HCT116 (cell line): ENCODE measurements around the gene MARCHF2. TPM values are rescaled to one million over a fixed set of nuclear protein-coding genes. Genes with fewer than 3 reads are reported as not detected.

ENCODE experiments used
- ATAC-seq: fragments of 200-7000 bp; cut with Tn5 transposase; 2 replicates; pipeline ENCODE4 v1.9.1; 2020; ENCODE audit warnings: mild to moderate bottlenecking, moderate library complexity
- BruUV-seq: library from RNA; stranded (reverse); fragments of 400-500 nt; replicated peaks from 2 replicates; lab custom pipeline; 2021; lab: Mats Ljungman, UMichigan
- CTCF ChIA-PET: fragments of 300-600 bp; sonication (Branson Sonifier 250); formaldehyde crosslinking; loops from one replicate; lab custom pipeline; 2021; ENCODE audit warnings: antibody characterized with exemption; lab: Charles Lee
- POLR2A ChIA-PET: fragments of 300-600, 350-600 bp; sonication (Branson Sonifier 250); formaldehyde crosslinking; loops from one replicate; lab custom pipeline; 2021; ENCODE audit warnings: antibody characterized with exemption; lab: Charles Lee
- RAD21 ChIA-PET, 2 experiments: fragments of 300-600 bp; sonication (Branson Sonifier 250); formaldehyde crosslinking; loops; one replicate each; lab custom pipeline; 2023; ENCODE audit warnings: low total read pairs in 2 of 2; ENCODE audit not compliant: uncharacterized antibody in 2 of 2, unreplicated experiment in 2 of 2, low non-redundant PET in 1 of 2; lab: Charles Lee
- DNase-seq: peaks from one replicate; pipeline ENCODE4 v3.0.0-alpha.2; 2010; ENCODE audit warnings: low read depth, low spot score
- H2AFZ ChIP-seq: fragments of 200-600 bp; shearing (Covaris generic), sonication (generic); 2 replicates; pipeline ENCODE4 v1.6.1; 2017; ENCODE audit warnings: low read depth, mixed run types, mixed read lengths, antibody characterized with exemption, low read length; ENCODE audit not compliant: poor library complexity, severe bottlenecking
- H3K27ac ChIP-seq: 2 replicates; pipeline ENCODE4 v1.5.1; 2012; ENCODE audit warnings: low read depth, low read length
- H3K27me3 ChIP-seq: fragments of 200-600 bp; sonication (generic); 2 replicates; pipeline ENCODE4 v1.6.1; 2016; ENCODE audit warnings: mixed run types, low read length, mixed read lengths; ENCODE audit not compliant: insufficient read depth
- H3K36me3 ChIP-seq, 2 experiments: fragments of 200-500 bp in 1 of 2; fragments of 200-600 bp in 1 of 2; sonication (Bioruptor generic) in 1 of 2; sonication (generic) in 1 of 2; 2 replicates each; pipeline versions ENCODE4 v1.5.1 to v1.6.1; 2014 to 2016; ENCODE audit warnings: low read length in 2 of 2, inconsistent platforms in 1 of 2, mixed read lengths in 1 of 2, mixed run types in 1 of 2; ENCODE audit not compliant: insufficient read depth in 2 of 2, control insufficient read depth in 1 of 2
- H3K4me1 ChIP-seq, 2 experiments: fragments of 200-600 bp in 1 of 2; sonication (generic) in 1 of 2; 2 replicates each; pipeline versions ENCODE4 v1.5.1 to v1.6.1; 2012 to 2017; ENCODE audit warnings: low read length in 2 of 2, inconsistent platforms in 1 of 2, mild to moderate bottlenecking in 1 of 2, mixed read lengths in 1 of 2, mixed run types in 1 of 2, moderate library complexity in 1 of 2; ENCODE audit not compliant: insufficient read depth in 2 of 2, control insufficient read depth in 1 of 2
- H3K4me2 ChIP-seq: fragments of 200-600 bp; sonication (generic); 2 replicates; pipeline ENCODE4 v1.6.1; 2017; ENCODE audit warnings: mixed run types, low read length, mixed read lengths
- H3K4me3 ChIP-seq, 2 experiments: fragments of 200-600 bp in 1 of 2; sonication (generic) in 1 of 2; replicated peaks in 1 of 2; 2 replicates each; pipeline ENCODE4 v1.5.1; 2011 to 2016; ENCODE audit warnings: low read length in 2 of 2, control low read depth in 1 of 2, low read depth in 1 of 2, mild to moderate bottlenecking in 1 of 2, mixed read lengths in 1 of 2, mixed run types in 1 of 2
- H3K79me2 ChIP-seq: fragments of 200-600 bp; sonication (generic); 2 replicates; pipeline ENCODE4 v1.6.1; 2017; ENCODE audit warnings: mild to moderate bottlenecking, mixed run types, low read length, moderate library complexity, mixed read lengths; ENCODE audit not compliant: insufficient read depth
- H3K9ac ChIP-seq: fragments of 200-600 bp; sonication (generic); 2 replicates; pipeline ENCODE4 v1.6.1; 2016; ENCODE audit warnings: low read length, mixed read lengths
- H3K9me2 ChIP-seq: fragments of 200-600 bp; sonication (generic), shearing (Covaris generic); 2 replicates; pipeline ENCODE4 v1.6.1; 2017; ENCODE audit warnings: mixed run types, mild to moderate bottlenecking, moderate library complexity; ENCODE audit not compliant: insufficient read depth
- H3K9me3 ChIP-seq, 2 experiments: fragments of 200-500 bp in 1 of 2; fragments of 200-600 bp in 1 of 2; sonication (Bioruptor generic) in 1 of 2; sonication (generic) in 1 of 2; 2 replicates each; pipeline ENCODE4 v1.6.1; 2014 to 2017; ENCODE audit warnings: low read length in 2 of 2, mixed read lengths in 2 of 2, inconsistent platforms in 1 of 2, low read depth in 1 of 2, mild to moderate bottlenecking in 1 of 2, mixed run types in 1 of 2, moderate library complexity in 1 of 2; ENCODE audit not compliant: control insufficient read depth in 1 of 2, insufficient read depth in 1 of 2
- H4K20me1 ChIP-seq: fragments of 200-600 bp; sonication (generic), shearing (Covaris generic); 2 replicates; pipeline ENCODE4 v1.6.1; 2017; ENCODE audit warnings: mixed run types, mild to moderate bottlenecking, moderate library complexity; ENCODE audit not compliant: insufficient read depth
- CBX3 ChIP-seq: IDR thresholded peaks from 2 replicates; pipeline ENCODE4 v1.6.1; 2012; ENCODE audit warnings: low read depth
- RAD21 ChIP-seq: IDR thresholded peaks from 2 replicates; pipeline ENCODE4 v1.6.1; 2012; ENCODE audit warnings: low read depth, mild to moderate bottlenecking
- SP1 ChIP-seq: IDR thresholded peaks from 2 replicates; pipeline ENCODE4 v1.6.1; 2012; ENCODE audit warnings: low read depth
- TCF7L2 ChIP-seq: IDR thresholded peaks from 2 replicates; pipeline ENCODE4 v1.7.0; 2011; ENCODE audit warnings: borderline replicate concordance, inconsistent platforms; ENCODE audit not compliant: insufficient read depth, insufficient read length; ENCODE audit errors: extremely low read depth
- YY1 ChIP-seq: IDR thresholded peaks from 2 replicates; pipeline ENCODE4 v1.6.1; 2011; ENCODE audit warnings: low read length, low read depth, moderate library complexity, mild to moderate bottlenecking; ENCODE audit not compliant: insufficient replicate concordance; ENCODE audit errors: extremely low read depth
- intact Hi-C: fragments of 100-400 bp; cut with micrococcal nuclease; formaldehyde crosslinking; loops from 2 replicates; pipeline ENCODE4 v1.10.0; 2022
- total RNA-seq: library from RNA; stranded (reverse); gene quantifications from one replicate; pipeline ENCODE4 v1.2.1, GENCODE V29; 2021; ENCODE audit not compliant: unreplicated experiment
- TF ChIP-seq, protein P1 (sequence below), 3 experiments: fragments of 200-600 bp in 1 of 3; sonication (generic) in 1 of 3; IDR thresholded peaks in 2 of 3; conservative IDR thresholded peaks in 1 of 3; 2 replicates each; pipeline ENCODE4 v1.5.1; 2012 to 2017; ENCODE audit warnings: low read depth in 2 of 3, low read length in 2 of 3, antibody characterized with exemption in 1 of 3, borderline replicate concordance in 1 of 3, control low read depth in 1 of 3, mild to moderate bottlenecking in 1 of 3, mixed read lengths in 1 of 3, mixed run types in 1 of 3, moderate library complexity in 1 of 3; ENCODE audit not compliant: insufficient read depth in 1 of 3
- TF ChIP-seq, protein P2 (sequence below): IDR thresholded peaks from 2 replicates; pipeline ENCODE4 v1.6.1; 2011; ENCODE audit warnings: mild to moderate bottlenecking, low read length, moderate library complexity; ENCODE audit not compliant: insufficient replicate concordance; ENCODE audit errors: extremely low read depth

The MARCHF2 gene
- total RNA-seq, 1 experiment from 2014 or later = 22.5 TPM

DNA sequence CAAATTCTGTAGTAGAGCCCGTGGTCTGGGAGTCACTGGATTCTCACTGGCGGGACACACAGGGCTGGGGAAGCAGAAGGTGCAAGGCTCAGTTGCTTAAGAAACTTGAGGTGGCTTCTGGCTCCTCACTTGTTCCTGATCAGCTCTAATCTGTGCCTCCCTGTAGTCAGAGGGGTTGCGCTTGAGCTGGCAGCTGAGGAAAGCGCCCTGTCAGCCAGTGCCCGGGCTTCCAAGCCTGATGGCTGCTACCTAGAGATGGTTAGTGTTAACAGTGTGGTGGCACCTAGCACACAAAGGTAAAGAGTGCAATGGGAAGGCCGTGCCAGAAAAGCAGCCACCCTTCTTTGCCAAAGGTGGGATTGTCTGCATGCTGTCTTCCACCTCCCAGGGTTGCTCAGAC is 40.5 kb downstream of the MARCHF2 start:
- intact Hi-C loops = no loop called here
- no peaks in the 10 kb centered on the region for H3K9me2 ChIP-seq
- POLR2A ChIA-PET = interaction anchor here (0.8 kb wide), 1 partner anchor 9 kb away, joined by 3 read pairs; the partner anchor contains the start of gene HNRNPM
- H2AFZ ChIP-seq = no peak overlapping the region
- H4K20me1 ChIP-seq = peaks cover 83% of the 10 kb centered on the region
- TF ChIP-seq CBX3 (no peak), SP1 (no peak), YY1 (no peak), TCF7L2 (no peak), RAD21 (no peak)
- TF ChIP-seq, protein P1, sequence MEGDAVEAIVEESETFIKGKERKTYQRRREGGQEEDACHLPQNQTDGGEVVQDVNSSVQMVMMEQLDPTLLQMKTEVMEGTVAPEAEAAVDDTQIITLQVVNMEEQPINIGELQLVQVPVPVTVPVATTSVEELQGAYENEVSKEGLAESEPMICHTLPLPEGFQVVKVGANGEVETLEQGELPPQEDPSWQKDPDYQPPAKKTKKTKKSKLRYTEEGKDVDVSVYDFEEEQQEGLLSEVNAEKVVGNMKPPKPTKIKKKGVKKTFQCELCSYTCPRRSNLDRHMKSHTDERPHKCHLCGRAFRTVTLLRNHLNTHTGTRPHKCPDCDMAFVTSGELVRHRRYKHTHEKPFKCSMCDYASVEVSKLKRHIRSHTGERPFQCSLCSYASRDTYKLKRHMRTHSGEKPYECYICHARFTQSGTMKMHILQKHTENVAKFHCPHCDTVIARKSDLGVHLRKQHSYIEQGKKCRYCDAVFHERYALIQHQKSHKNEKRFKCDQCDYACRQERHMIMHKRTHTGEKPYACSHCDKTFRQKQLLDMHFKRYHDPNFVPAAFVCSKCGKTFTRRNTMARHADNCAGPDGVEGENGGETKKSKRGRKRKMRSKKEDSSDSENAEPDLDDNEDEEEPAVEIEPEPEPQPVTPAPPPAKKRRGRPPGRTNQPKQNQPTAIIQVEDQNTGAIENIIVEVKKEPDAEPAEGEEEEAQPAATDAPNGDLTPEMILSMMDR (IDR thresholded peaks at IDR 0.05 in 2 of 3, conservative IDR thresholded peaks at IDR 0.05 in 1 of 3; ENCODE audit: borderline replicate concordance in 1 of 3, insufficient read depth in 1 of 3, low read depth in 2 of 3, low read length in 2 of 3) = no peak
- TF ChIP-seq, protein P2, sequence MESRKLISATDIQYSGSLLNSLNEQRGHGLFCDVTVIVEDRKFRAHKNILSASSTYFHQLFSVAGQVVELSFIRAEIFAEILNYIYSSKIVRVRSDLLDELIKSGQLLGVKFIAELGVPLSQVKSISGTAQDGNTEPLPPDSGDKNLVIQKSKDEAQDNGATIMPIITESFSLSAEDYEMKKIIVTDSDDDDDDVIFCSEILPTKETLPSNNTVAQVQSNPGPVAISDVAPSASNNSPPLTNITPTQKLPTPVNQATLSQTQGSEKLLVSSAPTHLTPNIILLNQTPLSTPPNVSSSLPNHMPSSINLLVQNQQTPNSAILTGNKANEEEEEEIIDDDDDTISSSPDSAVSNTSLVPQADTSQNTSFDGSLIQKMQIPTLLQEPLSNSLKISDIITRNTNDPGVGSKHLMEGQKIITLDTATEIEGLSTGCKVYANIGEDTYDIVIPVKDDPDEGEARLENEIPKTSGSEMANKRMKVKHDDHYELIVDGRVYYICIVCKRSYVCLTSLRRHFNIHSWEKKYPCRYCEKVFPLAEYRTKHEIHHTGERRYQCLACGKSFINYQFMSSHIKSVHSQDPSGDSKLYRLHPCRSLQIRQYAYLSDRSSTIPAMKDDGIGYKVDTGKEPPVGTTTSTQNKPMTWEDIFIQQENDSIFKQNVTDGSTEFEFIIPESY = no peak
- no peak overlapping the region for H3K9ac ChIP-seq
- no peaks in the 10 kb centered on the region for H3K9me3 ChIP-seq
- DNase-seq = no peak
- peaks cover 15 to 37% of the 10 kb centered on the region in 2 experiments for H3K4me1 ChIP-seq
- H3K79me2 ChIP-seq = peaks cover 100% of the 10 kb centered on the region
- RAD21 ChIA-PET = no interaction called here
- no peak for ATAC-seq
- H3K4me3 ChIP-seq = no peak overlapping the region
- H3K27me3 ChIP-seq = no peaks in the 10 kb centered on the region
- no peak overlapping the region for H3K27ac ChIP-seq
- peaks cover 29 to 44% of the 10 kb centered on the region in 2 experiments; a peak in 3 of 4 replicates for H3K36me3 ChIP-seq
- H3K4me2 ChIP-seq = no peak overlapping the region
- CTCF ChIA-PET = interaction anchor here (1.5 kb wide), 1 partner anchor 52 kb away, joined by 3 read pairs; no protein-coding TSS in a partner anchor
- BruUV-seq = no TSS peak
